ENCODE data around the gene FADS3.

Gene FADS3

GRCh38 chr11:61864814-61865775 lies 26.2 kb downstream of the FADS3 start:
- H3K4me3 ChIP-seq (ENCODE audit: low read depth, low read length) = no peak overlapping the region
- no peak for DNase-seq (ENCODE audit: low read depth, low spot score)
- ChIA-PET CTCF (interaction anchor here (0.6 to 10.2 kb wide), 8 partner anchors 36 to 243 kb away, joined by 3 to 183 read pairs (median 4); no protein-coding TSS in a partner anchor), POLR2A (interaction anchor here (0.8 kb wide), 1 partner anchor 23 kb away, joined by 3 read pairs; no protein-coding TSS in a partner anchor)
- no peak for TF ChIP-seq CTCF (IDR thresholded peaks at IDR 0.05; ENCODE audit: insufficient read depth, low read length, missing control alignments)

GRCh38 chr11:61863548-61864081 lies 27.7 kb downstream of the FADS3 start:
- CTCF ChIA-PET = interaction anchor here (0.6 to 2.7 kb wide), 6 partner anchors 9 to 244 kb away, joined by 3 to 12 read pairs (median 4); no protein-coding TSS in a partner anchor
- no peak for DNase-seq (ENCODE audit: low read depth, low spot score)
- no peak overlapping the region for H3K4me3 ChIP-seq (ENCODE audit: low read depth, low read length)
- POLR2A ChIA-PET = interaction anchor here (0.6 kb wide), 1 partner anchor 47 kb away, joined by 3 read pairs; no protein-coding TSS in a partner anchor
- TF ChIP-seq CTCF (IDR thresholded peaks at IDR 0.05; ENCODE audit: insufficient read depth, low read length, missing control alignments) = no peak

GRCh38 chr11:61862714-61863547 lies 28.4 kb downstream of the FADS3 start:
- TF ChIP-seq CTCF (IDR thresholded peaks at IDR 0.05; ENCODE audit: insufficient read depth, low read length, missing control alignments) = no peak
- CTCF ChIA-PET = interaction anchor here (0.6 to 2.7 kb wide), 4 partner anchors 8 to 66 kb away, joined by 3 to 12 read pairs (median 7); no protein-coding TSS in a partner anchor
- DNase-seq (ENCODE audit: low read depth, low spot score) = no peak
- no peak overlapping the region for H3K4me3 ChIP-seq (ENCODE audit: low read depth, low read length)
- POLR2A ChIA-PET = no interaction called here

- DNase-seq (ENCODE audit: low read depth, low spot score) = no peak
- no peak overlapping the region for H3K4me3 ChIP-seq (ENCODE audit: low read depth, low read length)
- ChIA-PET CTCF (interaction anchor here (2.5 kb wide), 1 partner anchor 9 kb away, joined by 10 read pairs; no protein-coding TSS in a partner anchor), POLR2A (no interaction called here)
- TF ChIP-seq CTCF (IDR thresholded peaks at IDR 0.05; ENCODE audit: insufficient read depth, low read length, missing control alignments) = no peak
These were observed 29.7 kb downstream of the FADS3 start for GRCh38 chr11:61861634-61862033.

GRCh38 chr11:61860054-61860903 lies 31.1 kb downstream of the FADS3 start:
- ChIA-PET CTCF (interaction anchor here (0.6 to 2.5 kb wide), 2 partner anchors 10 to 66 kb away, joined by 3 to 10 read pairs; no protein-coding TSS in a partner anchor), POLR2A (no interaction called here)
- no peak overlapping the region for H3K4me3 ChIP-seq (ENCODE audit: low read depth, low read length)
- no peak for TF ChIP-seq CTCF (IDR thresholded peaks at IDR 0.05; ENCODE audit: insufficient read depth, low read length, missing control alignments)
- DNase-seq (ENCODE audit: low read depth, low spot score) = no peak
